T-helper 2 cell treated with Interferon-gamma antibody and Interleukin-4, amounts not matched to agents 100 ng/mL and 5 ng/mL, for 36 hours (primary cell): ENCODE data around the gene PHF3. TPM values are rescaled to one million over a fixed set of nuclear protein-coding genes. Genes with fewer than 3 reads are reported as not detected.
"Not testable (repeated sequence)": the region's sequence is repeated elsewhere in the genome, so short reads cannot be mapped to it uniquely, and the experiment has no call there.

Experiments used
- intact Hi-C: fragments of 100-400 bp; cut with micrococcal nuclease; formaldehyde crosslinking; loops from one replicate; pipeline ENCODE4 v1.15.1; 2023
- total RNA-seq: library from RNA; stranded (reverse); gene quantifications from 2 replicates; pipeline ENCODE4 v1.2.3, GENCODE V29; 2022

Gene PHF3
- total RNA-seq, 1 donor from 2014 or later, result 44.3 TPM

GRCh38 chr6:63690221-63690620, 54.6 kb downstream of the PHF3 start:
- intact Hi-C loops, result no loop called here

- intact Hi-C loops, result loop anchor here (5.0 kb wide), 2 partner anchors 68 to 108 kb away; partner anchors contain the start of gene PHF3
Measured at GRCh38 chr6:63705707-63706106, 70.1 kb downstream of the PHF3 start.

- intact Hi-C loops, result loop anchor here (5.0 kb wide), 2 partner anchors 69 to 109 kb away; partner anchors contain the start of gene PHF3
Measured at GRCh38 chr6:63706630-63707029, 71.0 kb downstream of the PHF3 start.

GRCh38 chr6:63708631-63709030, 73.0 kb downstream of the PHF3 start:
- intact Hi-C loops, result loop anchor here (5.0 kb wide), 2 partner anchors 71 to 111 kb away; partner anchors contain the start of gene PHF3

- intact Hi-C loops, result loop anchor here (5.0 kb wide), 2 partner anchors 72 to 112 kb away; partner anchors contain the start of gene PHF3
Measured at GRCh38 chr6:63709148-63709547, 73.5 kb downstream of the PHF3 start.

GRCh38 chr6:63713332-63713731, 77.7 kb downstream of the PHF3 start:
- intact Hi-C loops, result no loop called here

GRCh38 chr6:63714091-63714490, 78.5 kb downstream of the PHF3 start:
- intact Hi-C loops, result no loop called here

- intact Hi-C loops, result no loop called here
Measured at GRCh38 chr6:63716169-63716568, 80.6 kb downstream of the PHF3 start.

GRCh38 chr6:63721181-63721580, 85.6 kb downstream of the PHF3 start:
- intact Hi-C loops, result no loop called here

- intact Hi-C loops, result no loop called here
Measured at GRCh38 chr6:63724721-63725120, 89.1 kb downstream of the PHF3 start.

- intact Hi-C loops, result no loop called here
Measured at GRCh38 chr6:63730311-63730710, 94.7 kb downstream of the PHF3 start.

GRCh38 chr6:63731930-63732329, 96.3 kb downstream of the PHF3 start:
- intact Hi-C loops, result no loop called here

GRCh38 chr6:63732336-63732735, 96.7 kb downstream of the PHF3 start:
- intact Hi-C loops, result no loop called here

GRCh38 chr6:63734923-63735322, 99.3 kb downstream of the PHF3 start:
- intact Hi-C loops, result no loop called here

- intact Hi-C loops, result not testable (repeated sequence)
Measured at GRCh38 chr6:63738190-63738589, 102.6 kb downstream of the PHF3 start.

- intact Hi-C loops, result no loop called here
Measured at GRCh38 chr6:63739094-63739687, 103.6 kb downstream of the PHF3 start.

- intact Hi-C loops, result no loop called here
Measured at GRCh38 chr6:63740709-63741108, 105.1 kb downstream of the PHF3 start.

- intact Hi-C loops, result no loop called here
Measured at GRCh38 chr6:63742060-63742459, 106.5 kb downstream of the PHF3 start.

- intact Hi-C loops, result no loop called here
Measured at GRCh38 chr6:63743691-63744090, 108.1 kb downstream of the PHF3 start.

- intact Hi-C loops, result no loop called here
Measured at GRCh38 chr6:63744810-63745209, 109.2 kb downstream of the PHF3 start.

GRCh38 chr6:63745784-63746183, 110.2 kb downstream of the PHF3 start:
- intact Hi-C loops, result no loop called here

GRCh38 chr6:63750400-63750799, 114.8 kb downstream of the PHF3 start:
- intact Hi-C loops, result no loop called here

- intact Hi-C loops, result not testable (repeated sequence)
Measured at GRCh38 chr6:63757275-63757674, 121.7 kb downstream of the PHF3 start.
